GM19025 (cell line): Measurements from ENCODE around the gene NIN.
"Not testable (repeated sequence)": the region's sequence is repeated elsewhere in the genome, so short reads cannot be mapped to it uniquely, and the experiment has no call there.

ENCODE experiments used
- ATAC-seq: cut with Tn5 transposase; IDR thresholded peaks from one replicate; pipeline ENCODE4 v1.9.1; 2021; ENCODE audit warnings: mild to moderate bottlenecking, low read depth, moderate library complexity; ENCODE audit not compliant: unreplicated experiment

Gene NIN

GRCh38 chr14:50733494-50733893 lies 97.5 kb downstream of the NIN start:
- ATAC-seq, result no peak

- ATAC-seq, result no peak
Measured at GRCh38 chr14:50728836-50729235, 102.1 kb downstream of the NIN start.

DNA sequence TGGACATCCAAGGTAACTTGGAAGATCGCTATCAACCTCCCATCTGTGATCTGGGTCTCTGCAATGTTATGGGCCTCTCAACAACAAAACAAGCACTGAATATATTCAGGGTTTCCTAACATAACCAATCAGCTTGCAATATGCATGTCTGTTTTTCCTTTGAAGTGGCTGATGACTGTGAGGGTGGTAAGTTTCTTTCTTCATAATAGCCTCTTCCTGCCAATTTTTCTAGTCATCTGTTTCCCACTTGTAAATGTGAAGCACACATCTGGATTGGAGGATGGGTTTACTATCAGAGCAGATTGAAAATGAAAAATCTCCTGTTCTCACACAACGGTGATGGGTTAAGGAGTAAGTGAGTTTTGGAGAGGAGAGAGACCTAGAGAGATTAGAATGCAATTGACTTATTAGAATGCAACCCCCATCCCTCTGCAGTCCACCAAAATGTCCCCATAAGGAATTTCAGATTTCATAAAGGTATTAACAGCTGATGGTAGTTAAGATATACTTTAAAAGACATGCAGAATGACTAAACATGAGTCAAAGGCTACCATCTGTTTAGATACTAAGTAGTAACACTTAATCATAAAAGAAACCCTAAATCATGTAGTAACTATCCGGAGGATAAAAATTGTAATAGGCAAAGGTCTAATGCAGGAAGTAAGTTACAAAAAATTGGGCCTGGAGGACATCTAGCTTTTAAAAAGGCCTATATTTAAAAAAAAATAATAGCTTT lies 104.4 kb downstream of the NIN start:
- ATAC-seq, result no peak

DNA sequence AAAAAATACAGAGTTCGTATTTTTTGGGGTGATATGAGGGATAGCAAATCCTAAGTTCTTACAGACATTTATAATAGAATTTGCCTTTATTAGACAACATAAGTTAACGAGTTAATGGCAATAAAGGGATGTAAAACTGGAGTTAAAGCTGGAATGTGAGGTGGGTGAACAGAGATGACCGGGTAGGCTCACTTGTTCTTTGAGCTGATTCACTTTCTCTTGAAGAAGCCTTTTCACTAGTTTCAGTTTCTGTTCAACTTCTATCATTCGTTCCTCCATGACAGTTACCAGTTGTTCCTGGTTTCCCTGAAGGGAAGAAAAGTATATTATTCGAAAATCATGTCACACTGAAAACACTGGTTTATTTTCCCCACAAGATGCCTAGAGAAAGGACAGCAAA lies 105.2 kb downstream of the NIN start:
- no peak for ATAC-seq

GRCh38 chr14:50719911-50720759 lies 110.8 kb downstream of the NIN start:
- no peak for ATAC-seq

GRCh38 chr14:50718949-50719348 lies 112.0 kb downstream of the NIN start:
- no peak for ATAC-seq

GRCh38 chr14:50717811-50718210 lies 113.2 kb downstream of the NIN start:
- ATAC-seq, result no peak

DNA sequence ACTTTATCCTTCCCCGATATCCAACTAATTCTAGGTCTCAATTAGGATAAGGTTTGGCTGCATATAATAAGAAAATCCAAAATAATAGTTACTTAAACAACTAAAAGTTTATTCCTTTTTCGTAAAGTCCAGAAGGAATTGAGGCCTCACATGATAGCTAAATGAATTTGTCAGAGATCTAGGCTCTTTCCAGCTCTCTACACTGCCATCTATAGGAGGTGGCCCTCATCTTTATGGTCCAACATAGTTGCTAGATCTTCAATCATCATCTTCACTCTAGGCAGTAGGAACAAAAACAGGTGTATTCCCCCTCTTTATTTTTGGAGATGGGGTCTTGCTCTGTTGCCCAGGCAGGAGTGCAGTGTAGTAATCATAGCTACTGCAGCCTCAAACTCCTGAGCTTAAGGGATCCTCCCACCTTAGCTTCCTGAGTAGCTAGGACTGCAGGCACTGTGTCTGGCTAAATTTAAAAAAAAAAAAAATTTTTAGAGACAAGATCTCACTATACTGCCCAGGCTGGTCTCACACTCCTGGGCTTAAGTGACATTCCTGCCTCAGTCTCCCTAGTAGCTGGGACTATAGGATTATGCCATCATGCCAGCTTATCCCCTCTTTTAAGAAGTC lies 116.4 kb downstream of the NIN start:
- ATAC-seq, result no peak

DNA sequence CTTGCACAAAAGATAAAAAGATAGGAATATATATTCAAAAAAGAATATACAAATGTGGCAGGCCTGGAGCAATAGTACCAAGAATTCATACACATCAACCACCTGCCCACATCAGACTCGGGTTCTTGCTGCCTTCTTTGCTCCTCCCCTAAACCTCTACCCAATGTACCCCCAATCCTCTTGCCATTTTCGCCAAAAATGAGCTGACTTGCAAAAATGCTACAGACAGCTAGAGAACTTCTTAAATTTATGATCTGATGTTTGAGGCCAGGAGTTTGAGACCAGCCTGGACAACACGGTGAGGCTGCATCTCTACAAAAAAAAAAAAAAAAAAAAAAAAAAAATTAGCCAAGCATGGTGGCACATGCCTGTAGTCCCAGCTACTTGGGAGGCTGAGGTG lies 119.9 kb downstream of the NIN start:
- ATAC-seq, result no peak

GRCh38 chr14:50705026-50705593 lies 125.9 kb downstream of the NIN start:
- ATAC-seq, result no peak

- ATAC-seq, result no peak
Measured at GRCh38 chr14:50704454-50705010, 126.4 kb downstream of the NIN start.

- no peak for ATAC-seq
Measured at GRCh38 chr14:50697659-50698290, 133.2 kb downstream of the NIN start.

- not testable (repeated sequence) for ATAC-seq
Measured at GRCh38 chr14:50694260-50694659, 136.7 kb downstream of the NIN start.

- no peak for ATAC-seq
Measured at GRCh38 chr14:50688875-50689274, 142.1 kb downstream of the NIN start.

GRCh38 chr14:50679674-50680073 lies 151.3 kb downstream of the NIN start:
- no peak for ATAC-seq

DNA sequence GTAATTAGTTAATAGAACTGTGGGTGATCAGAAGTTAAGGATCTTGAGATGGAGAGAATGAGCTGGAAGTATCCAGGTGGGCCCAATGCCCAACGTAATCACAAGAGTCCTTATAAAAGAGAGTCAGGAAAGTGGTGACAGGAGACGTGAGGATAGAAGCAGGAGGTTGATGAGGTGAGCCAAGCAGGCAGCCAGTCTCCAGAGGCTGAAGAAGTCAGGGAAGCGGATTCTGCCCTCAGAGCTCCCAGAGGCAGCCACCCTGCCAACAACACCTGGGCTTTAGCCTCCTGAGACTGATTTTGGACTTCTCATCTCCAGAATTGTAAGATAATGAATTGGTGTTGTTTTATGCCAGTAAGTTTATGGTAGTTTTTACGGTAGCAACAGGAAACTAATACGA lies 152.8 kb downstream of the NIN start:
- no peak for ATAC-seq

- no peak for ATAC-seq
Measured at GRCh38 chr14:50677527-50678063, 153.4 kb downstream of the NIN start.

- ATAC-seq, result no peak
Measured at GRCh38 chr14:50676814-50677516, 154.0 kb downstream of the NIN start.

DNA sequence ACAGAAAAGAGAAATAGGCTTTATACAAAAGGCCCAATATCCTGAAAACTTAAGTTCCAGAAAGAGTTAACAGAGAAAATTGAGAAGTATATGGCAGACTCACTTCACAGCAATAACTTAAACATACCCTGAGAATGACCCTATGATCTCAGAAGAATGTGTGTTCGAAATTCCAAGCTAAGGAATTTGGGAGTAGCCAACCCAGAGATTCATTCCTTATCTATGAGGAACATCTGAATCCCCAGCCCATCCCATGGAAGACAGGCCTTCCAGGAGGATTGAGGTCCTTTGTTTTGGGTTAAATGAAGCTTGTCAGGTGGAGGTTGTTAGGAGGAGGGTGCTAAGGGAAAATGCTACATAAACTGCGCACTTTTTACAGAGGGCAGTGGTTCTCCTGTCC lies 155.4 kb downstream of the NIN start:
- no peak for ATAC-seq
